Measurements from ENCODE around the gene NOD1. TPM values are rescaled to one million over a fixed set of nuclear protein-coding genes. Genes with fewer than 3 reads are reported as not detected.
"Not testable (repeated sequence)": the region's sequence is repeated elsewhere in the genome, so short reads cannot be mapped to it uniquely, and the experiment has no call there.

Gene NOD1
- total RNA-seq, 2 donors from 2014 or later = 8.9 to 11.6 TPM

- Mint-ChIP-seq H3K9me3 (no peaks in the 10 kb centered on the region), H3K36me3 (no peaks in the 10 kb centered on the region), H3K4me3 (no peak overlapping the region), H3K27me3 (no peaks in the 10 kb centered on the region), H3K4me1 (ENCODE audit: low read depth in 2 of 2) (peaks cover 0 to 3% of the 10 kb centered on the region in 2 donors), H3K27ac (no peak overlapping the region)
- DNase-seq (ENCODE audit: low spot score) (no peak), ATAC-seq (no peak)
Measured at GRCh38 chr7:30511973-30512662, 33.5 kb upstream of the NOD1 start.

DNA sequence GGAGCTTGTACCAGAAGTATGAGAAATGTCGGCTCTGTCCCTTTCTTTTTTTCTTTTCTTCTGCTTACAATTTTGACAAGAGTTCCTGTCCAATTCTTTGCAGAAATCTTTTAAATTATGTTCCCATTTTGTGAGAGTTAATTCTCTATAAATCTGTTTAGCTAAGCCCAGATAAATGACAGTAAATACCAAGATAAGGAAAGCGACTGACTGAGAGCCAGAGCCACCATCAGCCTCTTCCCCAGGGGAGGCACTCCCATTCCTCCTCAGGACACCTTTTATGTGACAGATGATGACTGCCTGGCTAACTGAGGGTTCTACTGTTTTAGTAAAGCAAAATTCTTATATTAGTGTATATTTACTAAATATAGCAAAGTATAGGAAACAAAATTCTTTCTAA, 32.9 kb upstream of the NOD1 start:
- DNase-seq (ENCODE audit: low spot score) = no peak
- Mint-ChIP-seq H3K27ac (no peak overlapping the region), H3K4me1 (ENCODE audit: low read depth in 2 of 2) (peaks cover 0 to 3% of the 10 kb centered on the region in 2 donors), H3K36me3 (no peaks in the 10 kb centered on the region), H3K4me3 (no peak overlapping the region), H3K27me3 (no peaks in the 10 kb centered on the region), H3K9me3 (no peaks in the 10 kb centered on the region)
- no peak for ATAC-seq

DNA sequence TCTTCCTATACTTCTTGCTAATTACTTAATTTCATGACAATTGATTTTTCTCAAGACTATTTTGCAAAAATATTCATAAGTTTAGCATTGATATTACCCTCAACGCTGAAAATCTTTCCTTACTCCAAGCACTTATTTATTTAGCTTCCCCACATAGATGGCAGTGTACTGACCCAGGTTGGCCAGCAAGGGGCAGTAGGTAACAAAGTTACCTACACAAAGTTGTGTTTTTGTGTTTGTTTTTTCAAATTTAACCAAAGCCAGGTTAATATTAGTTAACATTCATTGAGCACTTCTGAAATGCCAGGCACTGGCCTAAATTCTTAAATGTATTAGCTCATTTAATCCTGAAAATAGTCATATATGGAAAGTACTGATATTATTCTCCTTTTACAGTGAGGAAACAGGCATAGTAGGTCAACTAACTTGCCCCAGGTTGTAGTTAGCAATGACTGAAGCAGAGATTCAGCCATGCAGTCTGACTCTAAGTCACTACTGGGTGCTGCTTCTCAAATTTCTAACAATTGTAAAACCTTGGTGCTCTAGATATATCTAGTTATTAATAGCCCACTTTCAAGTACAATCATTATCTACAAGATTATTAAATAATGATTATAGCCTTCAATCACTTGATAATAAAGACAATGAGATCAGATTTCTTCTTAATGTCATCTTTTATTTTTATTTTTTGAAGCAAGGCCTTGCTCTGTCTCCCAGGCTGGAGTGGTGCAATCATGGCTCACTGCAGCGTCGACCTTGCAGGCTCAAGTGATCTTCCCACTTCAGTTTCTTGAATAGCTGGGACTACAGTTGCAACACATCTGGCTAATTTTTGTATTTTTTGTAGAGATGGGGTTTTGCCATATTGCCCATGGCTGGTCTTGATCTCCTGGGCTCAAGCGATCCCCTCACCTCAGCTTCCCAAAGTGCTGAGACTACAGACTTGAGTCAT, 31.8 kb upstream of the NOD1 start:
- Mint-ChIP-seq H3K9me3 (no peaks in the 10 kb centered on the region), H3K27ac (no peak overlapping the region), H3K4me1 (ENCODE audit: low read depth in 2 of 2) (peaks cover 3 to 9% of the 10 kb centered on the region in 2 donors), H3K27me3 (no peaks in the 10 kb centered on the region), H3K36me3 (no peaks in the 10 kb centered on the region), H3K4me3 (no peak overlapping the region)
- DNase-seq (ENCODE audit: low spot score) (no peak), ATAC-seq (peak in 1 of 2 donors; percentile 66)

GRCh38 chr7:30509171-30509857, 30.7 kb upstream of the NOD1 start:
- H3K27ac Mint-ChIP-seq; H3K27me3 Mint-ChIP-seq; DNase-seq (ENCODE audit: low spot score); ATAC-seq; H3K36me3 Mint-ChIP-seq; H3K9me3 Mint-ChIP-seq; H3K4me3 Mint-ChIP-seq: not testable (repeated sequence)
- H3K4me1 Mint-ChIP-seq (ENCODE audit: low read depth in 2 of 2) = peaks cover 10 to 13% of the 10 kb centered on the region in 2 donors

DNA sequence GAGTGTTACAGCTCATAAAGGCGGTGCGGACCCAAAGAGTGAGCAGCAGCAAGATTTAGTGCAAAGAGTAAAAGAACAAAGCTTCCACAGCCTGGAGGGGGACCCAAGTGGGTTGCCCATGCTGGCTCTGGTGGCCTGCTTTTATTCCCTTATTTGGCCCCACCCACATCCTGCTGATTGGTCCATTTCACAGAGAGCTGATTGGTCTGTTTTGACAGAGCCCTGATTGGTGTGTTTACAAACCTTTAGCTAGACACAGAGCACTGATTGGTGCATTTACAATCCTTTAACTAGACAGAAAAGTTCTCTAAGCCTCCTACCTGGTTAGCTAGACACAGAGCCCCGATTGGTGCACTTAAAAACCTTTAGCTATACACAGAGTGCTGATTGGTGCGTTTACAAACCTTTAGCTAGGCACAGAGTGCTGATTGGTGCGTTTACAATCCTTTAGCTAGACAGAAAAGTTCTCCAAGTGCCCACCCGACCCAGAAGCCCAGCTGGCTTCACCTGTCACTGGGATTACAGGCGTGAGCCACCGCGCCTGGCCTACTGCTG, 28.8 kb upstream of the NOD1 start:
- H3K4me1 Mint-ChIP-seq (ENCODE audit: low read depth in 2 of 2) = peaks cover 27 to 28% of the 10 kb centered on the region in 2 donors
- H3K4me3 Mint-ChIP-seq; H3K36me3 Mint-ChIP-seq; H3K27ac Mint-ChIP-seq; DNase-seq (ENCODE audit: low spot score); ATAC-seq; H3K9me3 Mint-ChIP-seq; H3K27me3 Mint-ChIP-seq: not testable (repeated sequence)

- H3K4me3 Mint-ChIP-seq = peak overlapping the region; percentile 87
- H3K9me3 Mint-ChIP-seq = no peaks in the 10 kb centered on the region
- peak overlapping the region; percentile 73 to 79 for H3K27ac Mint-ChIP-seq
- peaks cover 13% of the 10 kb centered on the region for H3K36me3 Mint-ChIP-seq
- DNase-seq (ENCODE audit: low spot score) (no peak), ATAC-seq (peak in 1 of 2 donors; percentile 25)
- peaks cover 32 to 34% of the 10 kb centered on the region in 2 donors for H3K4me1 Mint-ChIP-seq (ENCODE audit: low read depth in 2 of 2)
- no peaks in the 10 kb centered on the region for H3K27me3 Mint-ChIP-seq
Measured at GRCh38 chr7:30505174-30505697, 26.7 kb upstream of the NOD1 start.

GRCh38 chr7:30504301-30505173, 26.0 kb upstream of the NOD1 start, which contains the start of gene GGCT:
TSS of gene GGCT (minus strand) at chr7:30504829. CDS start at chr7:30504709, 120 bp downstream.
- peak; percentile 99 for ATAC-seq
- peak within 1 kb of the TSS; percentile 87 for H3K4me3 Mint-ChIP-seq
- H3K27me3 Mint-ChIP-seq = no peaks in the 10 kb centered on the region
- H3K4me1 Mint-ChIP-seq (ENCODE audit: low read depth in 2 of 2) = peaks cover 32% of the 10 kb centered on the region in 2 donors
- peak within 1 kb of the TSS; percentile 73 to 79 for H3K27ac Mint-ChIP-seq
- no peaks in the 10 kb centered on the region for H3K9me3 Mint-ChIP-seq
- peak; percentile 99 for DNase-seq (ENCODE audit: low spot score)
- H3K36me3 Mint-ChIP-seq = peaks cover 16% of the 10 kb centered on the region

DNA sequence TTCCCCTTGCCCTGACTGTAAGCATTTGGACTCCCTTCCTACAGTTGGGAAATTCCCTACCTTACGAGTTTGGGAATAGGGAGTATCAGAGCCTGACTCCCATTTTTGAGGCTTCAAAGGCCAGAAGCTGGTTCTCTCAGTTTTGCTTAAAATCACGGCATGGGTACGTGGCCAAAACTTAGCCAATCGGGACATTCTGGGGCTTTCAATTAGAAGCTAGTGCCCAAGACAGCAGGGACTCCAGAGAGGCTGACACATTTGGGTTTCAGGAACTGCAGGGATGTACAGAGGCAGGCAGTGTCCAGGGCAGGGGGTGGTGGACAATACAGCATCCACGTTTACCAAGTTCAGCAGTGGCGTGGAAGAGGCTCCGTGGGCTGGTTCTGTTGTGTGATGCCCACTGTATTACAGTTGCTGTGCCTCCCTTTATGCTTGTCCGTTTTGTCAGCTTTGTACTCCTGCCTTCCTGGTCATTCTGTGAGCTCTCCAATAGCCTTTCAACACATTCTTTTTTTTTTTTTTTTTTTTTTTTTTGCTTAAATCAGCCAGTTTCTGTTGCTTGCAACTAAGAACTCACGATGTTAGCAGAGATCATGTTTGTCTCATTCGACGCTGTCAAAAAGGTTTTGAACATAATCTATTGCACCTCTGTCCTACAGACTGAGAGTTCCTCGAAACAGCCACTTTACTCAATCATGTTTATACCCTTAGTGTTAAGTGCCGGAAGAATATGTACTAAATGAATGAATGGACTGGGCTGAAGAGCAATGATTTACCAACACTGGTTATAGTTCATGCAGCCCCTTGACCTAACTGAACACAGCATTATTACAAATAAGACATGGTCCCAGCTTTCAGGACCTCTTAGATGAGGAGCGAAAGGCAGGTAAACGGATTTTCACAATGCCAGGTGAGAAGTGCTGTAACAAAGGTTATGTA, 25.0 kb upstream of the NOD1 start:
- H3K4me3 Mint-ChIP-seq = peak overlapping the region; percentile 87
- peak overlapping the region; percentile 73 to 79 for H3K27ac Mint-ChIP-seq
- DNase-seq (ENCODE audit: low spot score) (no peak), ATAC-seq (no peak)
- H3K36me3 Mint-ChIP-seq = peaks cover 16% of the 10 kb centered on the region
- H3K4me1 Mint-ChIP-seq (ENCODE audit: low read depth in 2 of 2) = peaks cover 32% of the 10 kb centered on the region in 2 donors
- H3K27me3 Mint-ChIP-seq = no peaks in the 10 kb centered on the region
- no peaks in the 10 kb centered on the region for H3K9me3 Mint-ChIP-seq

GRCh38 chr7:30502470-30503251, 24.1 kb upstream of the NOD1 start:
- ATAC-seq (no peak), DNase-seq (ENCODE audit: low spot score) (no peak)
- no peaks in the 10 kb centered on the region for H3K27me3 Mint-ChIP-seq
- no peaks in the 10 kb centered on the region for H3K9me3 Mint-ChIP-seq
- H3K4me1 Mint-ChIP-seq (ENCODE audit: low read depth in 2 of 2) = peaks cover 32% of the 10 kb centered on the region in 2 donors
- H3K27ac Mint-ChIP-seq = no peak overlapping the region
- peaks cover 16% of the 10 kb centered on the region for H3K36me3 Mint-ChIP-seq
- H3K4me3 Mint-ChIP-seq = peak overlapping the region; percentile 87

DNA sequence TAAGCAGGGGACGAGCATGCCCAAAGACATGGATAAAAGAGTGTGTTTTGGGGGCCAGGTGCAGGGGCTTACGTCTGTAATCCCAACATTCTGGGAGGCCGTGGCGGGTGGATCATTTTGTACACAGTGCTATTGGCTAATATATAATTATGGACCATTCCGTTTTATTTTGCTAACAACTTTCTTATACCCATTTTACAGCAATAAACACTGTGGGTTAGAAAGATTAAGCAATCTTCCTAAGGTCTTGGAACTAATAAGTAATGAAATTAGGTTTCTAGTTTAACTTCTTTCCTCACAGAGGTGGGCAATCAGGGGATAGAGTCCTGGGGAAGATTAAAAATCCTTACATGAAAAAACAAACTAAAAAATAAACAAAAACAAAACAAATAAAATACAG, 22.7 kb upstream of the NOD1 start:
- H3K4me1 Mint-ChIP-seq (ENCODE audit: low read depth in 2 of 2) = peaks cover 32% of the 10 kb centered on the region in 2 donors
- ATAC-seq (no peak), DNase-seq (ENCODE audit: low spot score) (no peak)
- H3K36me3 Mint-ChIP-seq = peaks cover 26% of the 10 kb centered on the region
- no peaks in the 10 kb centered on the region for H3K27me3 Mint-ChIP-seq
- no peak overlapping the region for H3K27ac Mint-ChIP-seq
- no peak overlapping the region for H3K4me3 Mint-ChIP-seq
- H3K9me3 Mint-ChIP-seq = no peaks in the 10 kb centered on the region

- DNase-seq (ENCODE audit: low spot score) (no peak), ATAC-seq (no peak)
- Mint-ChIP-seq H3K4me1 (ENCODE audit: low read depth in 2 of 2) (no peaks in the 10 kb centered on the region), H3K4me3 (no peak overlapping the region), H3K27me3 (peaks cover 5 to 8% of the 10 kb centered on the region in 2 donors), H3K27ac (no peak overlapping the region), H3K9me3 (peaks cover 3% of the 10 kb centered on the region), H3K36me3 (peaks cover 29% of the 10 kb centered on the region)
Measured at GRCh38 chr7:30493228-30493627, 14.6 kb upstream of the NOD1 start.
